Caco-2 (cell line): Measurements from ENCODE around the gene EIF2B5. TPM values are rescaled to one million over a fixed set of nuclear protein-coding genes. Genes with fewer than 3 reads are reported as not detected.

ENCODE experiments used
- BruUV-seq: library from RNA; stranded (reverse); fragments of 400-500 nt; replicated peaks from 2 replicates; lab custom pipeline; 2021; lab: Mats Ljungman, UMichigan
- CTCF ChIA-PET: fragments of 300-600 bp; sonication (Branson Sonifier 250); formaldehyde crosslinking; loops from one replicate; lab custom pipeline; 2022; ENCODE audit warnings: antibody characterized with exemption; lab: Charles Lee
- POLR2A ChIA-PET: fragments of 300-600 bp; sonication (Branson Sonifier 250); formaldehyde crosslinking; loops from one replicate; lab custom pipeline; 2022; ENCODE audit warnings: antibody characterized with exemption; lab: Charles Lee
- DNase-seq, 2 experiments: peaks; one replicate each; pipeline versions ENCODE4 v3.0.0 to v3.0.0-alpha.2; 2020 to 2022
- H3K27me3 ChIP-seq: replicated peaks from 2 replicates; pipeline ENCODE4 v1.6.0; 2011; ENCODE audit warnings: low read length; ENCODE audit not compliant: control insufficient read depth, insufficient read depth
- H3K36me3 ChIP-seq: 2 replicates; pipeline ENCODE4 v1.5.1; 2011; ENCODE audit warnings: low read length; ENCODE audit not compliant: control insufficient read depth, insufficient read depth
- H3K4me1 ChIP-seq: fragments of 250-450 bp; sonication (Bioruptor Pico); 2 replicates; pipeline ENCODE4 v1.5.1; 2020; ENCODE audit warnings: mild to moderate bottlenecking
- H3K4me3 ChIP-seq: 2 replicates; pipeline ENCODE4 v1.5.1; 2011; ENCODE audit warnings: low read depth, mild to moderate bottlenecking, control low read depth, low read length
- H3K9me3 ChIP-seq: fragments of 250-450 bp; sonication (Bioruptor Pico); 2 replicates; pipeline ENCODE4 v1.5.1; 2020; ENCODE audit warnings: mild to moderate bottlenecking, moderate library complexity
- H3K27ac Mint-ChIP-seq: one replicate; pipeline ENCODE4 v1.8.0; 2022; ENCODE audit warnings: mixed read lengths; ENCODE audit not compliant: unreplicated experiment
- H3K27me3 Mint-ChIP-seq: one replicate; pipeline ENCODE4 v1.8.0; 2022; ENCODE audit warnings: mixed read lengths; ENCODE audit not compliant: insufficient read depth, unreplicated experiment
- H3K36me3 Mint-ChIP-seq: one replicate; pipeline ENCODE4 v1.8.0; 2022; ENCODE audit warnings: mild to moderate bottlenecking, mixed read lengths; ENCODE audit not compliant: insufficient read depth, unreplicated experiment
- H3K4me1 Mint-ChIP-seq: one replicate; pipeline ENCODE4 v1.8.0; 2022; ENCODE audit warnings: low read depth, mixed read lengths; ENCODE audit not compliant: unreplicated experiment
- H3K4me3 Mint-ChIP-seq: one replicate; pipeline ENCODE4 v1.8.0; 2022; ENCODE audit warnings: mild to moderate bottlenecking, moderate library complexity, mixed read lengths; ENCODE audit not compliant: unreplicated experiment
- H3K9me3 Mint-ChIP-seq: one replicate; pipeline ENCODE4 v1.8.0; 2022; ENCODE audit warnings: mixed read lengths; ENCODE audit not compliant: unreplicated experiment
- intact Hi-C: fragments of 100-400 bp; cut with micrococcal nuclease; formaldehyde crosslinking; loops from one replicate; pipeline ENCODE4 v1.10.0; 2022; ENCODE audit not compliant: unreplicated experiment
- total RNA-seq: library from RNA; stranded (reverse); gene quantifications from 2 replicates; pipeline ENCODE4 v1.2.3, GENCODE V29; 2022
- TF ChIP-seq, protein P1 (sequence below), 2 experiments: fragments of 200-600 bp in 1 of 2; IDR thresholded peaks; 1 replicate in 1 of 2; 2 replicates in 1 of 2; pipeline versions ENCODE4 v1.5.1 to v1.8.0; 2011 to 2022; ENCODE audit warnings: antibody characterized with exemption in 1 of 2, control low read depth in 1 of 2, inconsistent platforms in 1 of 2, low read depth in 1 of 2, low read length in 1 of 2, mild to moderate bottlenecking in 1 of 2, moderate library complexity in 1 of 2; ENCODE audit not compliant: insufficient read depth in 1 of 2, severe bottlenecking in 1 of 2, unreplicated experiment in 1 of 2

The EIF2B5 gene
- total RNA-seq, 1 experiment from 2014 or later, result 43.8 TPM

DNA sequence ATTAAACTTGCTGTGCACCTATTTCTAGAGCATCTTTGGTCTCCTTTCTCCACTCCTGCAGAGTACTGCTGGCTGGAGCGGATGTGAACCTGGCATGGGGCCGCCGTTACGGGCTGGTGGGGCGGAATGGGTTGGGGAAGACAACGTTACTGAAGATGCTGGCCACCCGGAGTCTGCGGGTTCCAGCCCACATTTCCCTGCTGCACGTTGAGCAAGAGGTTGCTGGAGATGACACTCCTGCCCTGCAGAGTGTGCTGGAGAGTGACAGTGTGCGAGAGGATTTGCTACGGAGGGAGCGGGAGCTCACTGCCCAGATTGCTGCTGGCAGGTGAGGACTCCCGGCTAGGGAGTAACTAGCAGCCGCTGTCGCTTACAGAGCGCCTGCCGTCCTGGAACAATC lies 52.9 kb downstream of the EIF2B5 start:
- TF ChIP-seq, protein P1, sequence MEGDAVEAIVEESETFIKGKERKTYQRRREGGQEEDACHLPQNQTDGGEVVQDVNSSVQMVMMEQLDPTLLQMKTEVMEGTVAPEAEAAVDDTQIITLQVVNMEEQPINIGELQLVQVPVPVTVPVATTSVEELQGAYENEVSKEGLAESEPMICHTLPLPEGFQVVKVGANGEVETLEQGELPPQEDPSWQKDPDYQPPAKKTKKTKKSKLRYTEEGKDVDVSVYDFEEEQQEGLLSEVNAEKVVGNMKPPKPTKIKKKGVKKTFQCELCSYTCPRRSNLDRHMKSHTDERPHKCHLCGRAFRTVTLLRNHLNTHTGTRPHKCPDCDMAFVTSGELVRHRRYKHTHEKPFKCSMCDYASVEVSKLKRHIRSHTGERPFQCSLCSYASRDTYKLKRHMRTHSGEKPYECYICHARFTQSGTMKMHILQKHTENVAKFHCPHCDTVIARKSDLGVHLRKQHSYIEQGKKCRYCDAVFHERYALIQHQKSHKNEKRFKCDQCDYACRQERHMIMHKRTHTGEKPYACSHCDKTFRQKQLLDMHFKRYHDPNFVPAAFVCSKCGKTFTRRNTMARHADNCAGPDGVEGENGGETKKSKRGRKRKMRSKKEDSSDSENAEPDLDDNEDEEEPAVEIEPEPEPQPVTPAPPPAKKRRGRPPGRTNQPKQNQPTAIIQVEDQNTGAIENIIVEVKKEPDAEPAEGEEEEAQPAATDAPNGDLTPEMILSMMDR (IDR thresholded peaks at IDR 0.05; ENCODE audit: insufficient read depth in 1 of 2, low read depth in 1 of 2, low read length in 1 of 2, severe bottlenecking in 1 of 2, unreplicated experiment in 1 of 2), result no peak
- H3K27ac Mint-ChIP-seq, result no peak overlapping the region
- H3K4me3 Mint-ChIP-seq, result no peak overlapping the region
- Histone ChIP-seq H3K36me3 (0 out of 2 replicates have a peak, but pooled peaks cover 1% of the 10 kb centered on the region), H3K4me3 (no peak overlapping the region), H3K4me1 (0 out of 2 replicates have a peak, but pooled peaks cover 8% of the 10 kb centered on the region), H3K9me3 (no peaks in the 10 kb centered on the region), H3K27me3 (no peaks in the 10 kb centered on the region)
- BruUV-seq, result no TSS peak
- peaks cover 70% of the 10 kb centered on the region for H3K36me3 Mint-ChIP-seq
- ChIA-PET POLR2A (no interaction called here), CTCF (no interaction called here)
- H3K9me3 Mint-ChIP-seq, result no peaks in the 10 kb centered on the region
- peaks cover 15% of the 10 kb centered on the region for H3K4me1 Mint-ChIP-seq
- no peaks in the 10 kb centered on the region for H3K27me3 Mint-ChIP-seq
- no peak for DNase-seq
- intact Hi-C loops, result no loop called here

DNA sequence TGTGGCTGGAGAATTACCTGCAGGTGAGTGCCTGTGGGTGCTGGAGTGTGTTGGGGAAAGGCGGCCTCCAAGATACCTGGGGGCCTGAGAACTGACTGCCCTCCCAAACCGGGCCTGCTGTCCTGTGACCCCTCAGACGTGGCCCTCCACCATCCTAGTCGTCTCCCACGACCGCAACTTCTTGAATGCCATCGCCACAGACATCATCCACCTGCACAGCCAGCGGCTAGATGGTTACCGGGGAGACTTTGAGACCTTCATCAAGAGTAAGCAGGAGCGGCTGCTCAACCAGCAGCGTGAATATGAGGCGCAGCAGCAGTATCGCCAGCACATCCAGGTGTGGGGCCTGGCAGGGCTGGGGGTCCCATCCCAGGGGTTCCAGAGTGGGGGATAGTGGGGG lies 54.3 kb downstream of the EIF2B5 start:
- no peak overlapping the region for H3K4me3 Mint-ChIP-seq
- no TSS peak for BruUV-seq
- no peaks in the 10 kb centered on the region for H3K9me3 ChIP-seq
- 0 out of 2 replicates have a peak, but pooled peaks cover 8% of the 10 kb centered on the region for H3K4me1 ChIP-seq
- no peaks in the 10 kb centered on the region for H3K9me3 Mint-ChIP-seq
- peaks cover 4% of the 10 kb centered on the region; the same call in 1 of the 2 replicates for H3K36me3 ChIP-seq
- no peak for DNase-seq
- ChIA-PET CTCF (no interaction called here), POLR2A (no interaction called here)
- H3K27ac Mint-ChIP-seq, result no peak overlapping the region
- peaks cover 70% of the 10 kb centered on the region for H3K36me3 Mint-ChIP-seq
- H3K27me3 ChIP-seq, result no peaks in the 10 kb centered on the region
- no peaks in the 10 kb centered on the region for H3K27me3 Mint-ChIP-seq
- TF ChIP-seq, protein P1 (IDR thresholded peaks at IDR 0.05; ENCODE audit: insufficient read depth in 1 of 2, low read depth in 1 of 2, low read length in 1 of 2, severe bottlenecking in 1 of 2, unreplicated experiment in 1 of 2), result no peak
- intact Hi-C loops, result no loop called here
- no peak overlapping the region for H3K4me3 ChIP-seq
- H3K4me1 Mint-ChIP-seq, result peaks cover 15% of the 10 kb centered on the region

DNA sequence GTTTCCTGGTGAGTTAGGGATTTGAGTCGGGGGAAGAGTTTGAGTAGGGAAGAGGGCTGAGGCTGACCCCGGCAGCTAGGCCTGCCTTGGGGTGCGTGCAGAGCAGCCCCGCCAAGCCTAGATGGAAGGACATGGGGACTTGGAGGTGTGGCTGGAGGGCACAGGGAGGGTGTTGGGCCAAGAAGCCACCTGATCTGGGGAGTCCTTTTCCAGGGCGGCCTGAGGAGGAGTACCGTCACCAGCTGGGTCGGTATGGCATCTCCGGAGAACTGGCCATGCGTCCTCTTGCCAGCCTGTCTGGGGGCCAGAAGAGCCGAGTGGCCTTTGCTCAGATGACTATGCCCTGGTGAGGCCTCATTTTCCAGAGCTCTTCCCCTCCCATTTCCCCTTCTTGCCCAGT lies 57.7 kb downstream of the EIF2B5 start:
- H3K27ac Mint-ChIP-seq, result no peak overlapping the region
- ChIA-PET POLR2A (no interaction called here), CTCF (no interaction called here)
- no peaks in the 10 kb centered on the region for H3K27me3 Mint-ChIP-seq
- Histone ChIP-seq H3K9me3 (no peaks in the 10 kb centered on the region), H3K4me1 (no peaks in the 10 kb centered on the region), H3K36me3 (peaks cover 4% of the 10 kb centered on the region; the same call in 1 of the 2 replicates), H3K27me3 (no peaks in the 10 kb centered on the region), H3K4me3 (no peak overlapping the region)
- no peaks in the 10 kb centered on the region for H3K9me3 Mint-ChIP-seq
- peaks cover 59% of the 10 kb centered on the region for H3K36me3 Mint-ChIP-seq
- no peaks in the 10 kb centered on the region for H3K4me1 Mint-ChIP-seq
- no TSS peak for BruUV-seq
- intact Hi-C loops, result no loop called here
- DNase-seq, result no peak
- H3K4me3 Mint-ChIP-seq, result no peak overlapping the region
- TF ChIP-seq, protein P1 (IDR thresholded peaks at IDR 0.05; ENCODE audit: insufficient read depth in 1 of 2, low read depth in 1 of 2, low read length in 1 of 2, severe bottlenecking in 1 of 2, unreplicated experiment in 1 of 2), result no peak
